ENCODE measurements around the gene GMPR2.

Gene GMPR2

DNA sequence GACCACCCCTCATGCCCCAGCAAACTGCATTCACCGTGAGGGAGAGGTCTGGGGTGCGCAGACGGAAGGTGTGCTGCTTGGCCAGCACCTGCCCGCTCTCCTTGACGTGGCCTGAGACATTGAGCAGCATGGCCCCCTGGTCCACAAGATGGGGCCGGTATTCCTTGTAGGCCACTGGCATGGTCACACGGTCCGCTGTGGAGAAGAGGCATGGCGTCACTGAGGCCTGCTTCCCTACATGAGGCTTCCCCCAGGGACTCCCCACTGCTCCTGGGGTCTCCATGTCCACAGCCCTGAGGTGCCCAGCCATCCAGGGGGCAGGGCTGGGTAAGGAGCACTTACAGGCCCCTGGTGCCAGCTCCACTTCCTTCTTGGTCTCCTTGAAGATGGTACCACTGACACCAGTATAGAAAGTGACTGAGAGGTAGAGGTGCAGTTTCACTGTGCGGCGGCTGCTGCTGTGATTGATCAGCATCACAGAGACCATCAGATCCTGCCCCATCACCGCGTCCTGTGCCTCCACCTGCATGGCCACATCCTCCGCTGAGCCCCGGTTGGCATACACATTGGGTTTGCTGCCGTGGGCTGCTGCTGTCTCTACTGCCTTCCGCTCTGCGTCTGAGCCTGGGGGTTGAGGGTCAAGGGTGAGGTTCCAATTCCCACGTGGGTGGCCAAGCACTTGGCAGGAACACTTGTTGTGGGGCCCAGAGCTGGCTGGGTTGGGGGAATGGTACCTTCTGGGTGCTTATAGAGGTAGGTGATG, 22.1 kb downstream of the GMPR2 start:
- no CpG with 5 or more reads among the region's 19 CpGs for WGBS (ENCODE audit: insufficient coverage, insufficient read length)
- H3K4me3 ChIP-seq (ENCODE audit: low read length): no peak overlapping the region
- H3K27me3 ChIP-seq (ENCODE audit: control insufficient read depth, insufficient read depth, low read length): no peaks in the 10 kb centered on the region
- no peaks in the 10 kb centered on the region for H3K9me3 ChIP-seq (ENCODE audit: control insufficient read depth, insufficient read depth, low read length)
- DNase-seq (ENCODE audit: low read depth, low spot score): no peak
- no peaks in the 10 kb centered on the region for H3K36me3 ChIP-seq (ENCODE audit: control insufficient read depth, insufficient read depth, low read length)
- H3K4me1 ChIP-seq (ENCODE audit: control insufficient read depth, insufficient read depth, low read length): no peaks in the 10 kb centered on the region
- H3K27ac ChIP-seq (ENCODE audit: low read length): no peak overlapping the region

DNA sequence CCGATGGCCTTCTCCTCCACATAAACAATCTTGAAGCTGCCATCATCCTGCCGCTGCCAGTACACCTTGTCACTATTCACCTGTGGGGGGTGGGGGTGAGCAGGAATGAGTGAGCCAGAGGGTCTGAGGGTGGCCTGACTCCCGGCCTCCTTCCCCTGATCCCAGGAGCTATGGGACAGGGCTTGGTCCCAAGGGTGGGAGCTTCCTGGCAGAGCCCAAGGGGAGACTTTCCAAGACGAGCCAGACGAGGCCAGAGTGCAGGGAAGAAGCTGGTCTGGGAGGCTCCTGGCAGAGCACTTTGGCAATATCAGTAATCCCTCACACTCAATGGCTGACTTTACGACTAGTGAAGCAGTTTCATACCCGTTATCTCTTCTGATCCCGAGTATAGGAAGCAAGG, 22.7 kb downstream of the GMPR2 start:
- no CpG with 5 or more reads among the region's 8 CpGs for whole genome bisulfite sequencing (ENCODE audit: insufficient coverage, insufficient read length)
- no peak overlapping the region for H3K27ac ChIP-seq (ENCODE audit: low read length)

DNA sequence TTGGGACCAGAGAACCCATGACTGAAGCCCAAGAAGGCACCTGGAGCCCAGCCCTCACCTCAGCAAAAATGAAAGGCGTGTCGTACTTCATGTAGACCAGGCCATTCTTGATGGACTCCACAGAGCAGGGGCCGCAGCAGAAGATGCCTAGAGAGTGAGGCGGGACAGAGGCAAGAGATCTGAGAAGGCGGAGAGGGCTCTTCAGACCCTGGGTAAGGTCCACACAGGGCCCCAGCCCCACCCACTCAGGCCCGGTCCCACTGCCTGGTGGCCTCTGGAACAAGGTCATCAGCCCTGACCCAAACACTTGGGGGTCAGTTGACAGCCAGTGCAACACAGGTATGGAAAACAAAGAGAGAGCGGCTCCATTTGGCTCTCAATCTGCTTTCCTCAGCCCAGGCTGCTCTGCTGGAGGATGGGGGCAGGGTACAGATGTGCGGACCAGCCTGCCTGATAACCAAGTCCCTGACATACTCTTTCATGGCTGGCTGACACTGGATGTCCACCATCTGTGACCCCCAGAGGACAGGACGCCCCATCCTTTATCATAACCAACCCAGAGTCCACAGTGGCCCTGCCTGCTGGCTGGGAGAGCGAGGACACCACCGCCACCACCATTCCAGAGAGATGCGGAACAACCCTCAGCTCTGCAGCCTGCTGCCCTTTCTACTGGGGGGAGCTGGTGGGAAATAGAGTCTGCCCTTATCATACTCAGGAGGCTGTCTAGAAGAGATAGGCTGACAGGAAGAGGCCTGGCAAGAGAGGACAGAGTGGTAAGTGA, 23.4 kb downstream of the GMPR2 start:
- Histone ChIP-seq H3K4me3 (ENCODE audit: low read length) (no peak overlapping the region), H3K36me3 (ENCODE audit: control insufficient read depth, insufficient read depth, low read length) (no peaks in the 10 kb centered on the region), H3K9me3 (ENCODE audit: control insufficient read depth, insufficient read depth, low read length) (no peaks in the 10 kb centered on the region), H3K27me3 (ENCODE audit: control insufficient read depth, insufficient read depth, low read length) (no peaks in the 10 kb centered on the region), H3K4me1 (ENCODE audit: control insufficient read depth, insufficient read depth, low read length) (no peaks in the 10 kb centered on the region), H3K27ac (ENCODE audit: low read length) (no peak overlapping the region)
- no peak for DNase-seq (ENCODE audit: low read depth, low spot score)
- no CpG with 5 or more reads among the region's 12 CpGs for WGBS (ENCODE audit: insufficient coverage, insufficient read length)

More for the DNA sequence above, 22.7 kb downstream of the GMPR2 start:
- DNase-seq (ENCODE audit: low read depth, low spot score): no peak
- no peaks in the 10 kb centered on the region for H3K4me1 ChIP-seq (ENCODE audit: control insufficient read depth, insufficient read depth, low read length)
- H3K9me3 ChIP-seq (ENCODE audit: control insufficient read depth, insufficient read depth, low read length): no peaks in the 10 kb centered on the region
- no peaks in the 10 kb centered on the region for H3K27me3 ChIP-seq (ENCODE audit: control insufficient read depth, insufficient read depth, low read length)
- no peaks in the 10 kb centered on the region for H3K36me3 ChIP-seq (ENCODE audit: control insufficient read depth, insufficient read depth, low read length)
- H3K4me3 ChIP-seq (ENCODE audit: low read length): no peak overlapping the region

DNA sequence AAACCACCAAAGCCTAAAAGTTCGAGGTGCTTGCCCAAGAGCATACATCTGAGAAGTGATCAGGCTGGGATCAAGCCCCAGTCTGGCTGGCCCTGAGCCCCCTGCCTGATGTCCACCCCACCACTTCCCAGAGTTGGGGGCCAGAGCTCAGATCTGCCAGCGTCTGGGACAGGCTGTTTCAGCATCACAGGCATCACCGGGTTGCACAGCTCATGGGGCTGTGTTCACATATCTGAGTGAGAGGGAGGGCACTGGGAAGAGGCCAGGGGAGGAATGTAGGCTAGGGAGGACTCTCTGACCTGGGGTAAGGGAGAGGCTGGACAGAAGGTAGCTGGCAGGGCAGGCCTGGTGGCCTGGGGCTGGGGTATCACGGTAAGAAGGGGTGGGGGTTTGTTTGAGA, 24.2 kb downstream of the GMPR2 start:
- no peaks in the 10 kb centered on the region for H3K27me3 ChIP-seq (ENCODE audit: control insufficient read depth, insufficient read depth, low read length)
- no peaks in the 10 kb centered on the region for H3K4me1 ChIP-seq (ENCODE audit: control insufficient read depth, insufficient read depth, low read length)
- H3K4me3 ChIP-seq (ENCODE audit: low read length): no peak overlapping the region
- no peaks in the 10 kb centered on the region for H3K36me3 ChIP-seq (ENCODE audit: control insufficient read depth, insufficient read depth, low read length)
- DNase-seq (ENCODE audit: low read depth, low spot score): no peak
- no peak overlapping the region for H3K27ac ChIP-seq (ENCODE audit: low read length)
- WGBS (ENCODE audit: insufficient coverage, insufficient read length): no CpG with 5 or more reads among the region's 4 CpGs
- H3K9me3 ChIP-seq (ENCODE audit: control insufficient read depth, insufficient read depth, low read length): no peaks in the 10 kb centered on the region

DNA sequence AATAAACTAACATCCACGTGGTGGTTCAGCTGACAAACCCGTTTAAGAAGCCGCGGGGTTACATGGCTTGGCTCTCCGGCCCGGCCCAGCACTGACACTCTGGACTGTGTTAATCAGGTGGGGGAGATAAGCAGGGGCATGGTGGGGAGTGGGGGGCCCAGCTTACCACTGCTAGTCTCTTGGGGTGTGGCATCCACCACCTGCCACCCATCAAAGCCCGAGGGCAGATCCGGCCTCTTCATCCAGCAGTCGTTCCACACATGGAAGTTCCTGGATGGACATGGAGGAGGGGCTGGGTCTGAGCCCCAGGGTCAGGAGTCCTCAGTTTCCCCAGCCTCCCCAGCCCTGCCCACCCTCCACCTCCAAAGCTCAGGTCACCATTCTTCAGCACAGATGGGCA, 25.4 kb downstream of the GMPR2 start:
- H3K36me3 ChIP-seq (ENCODE audit: control insufficient read depth, insufficient read depth, low read length): no peaks in the 10 kb centered on the region
- H3K27me3 ChIP-seq (ENCODE audit: control insufficient read depth, insufficient read depth, low read length): no peaks in the 10 kb centered on the region
- H3K4me1 ChIP-seq (ENCODE audit: control insufficient read depth, insufficient read depth, low read length): no peaks in the 10 kb centered on the region
- WGBS (ENCODE audit: insufficient coverage, insufficient read length): no CpG with 5 or more reads among the region's 9 CpGs
- no peaks in the 10 kb centered on the region for H3K9me3 ChIP-seq (ENCODE audit: control insufficient read depth, insufficient read depth, low read length)
- H3K4me3 ChIP-seq (ENCODE audit: low read length): no peak overlapping the region
- H3K27ac ChIP-seq (ENCODE audit: low read length): no peak overlapping the region
- no peak for DNase-seq (ENCODE audit: low read depth, low spot score)

DNA sequence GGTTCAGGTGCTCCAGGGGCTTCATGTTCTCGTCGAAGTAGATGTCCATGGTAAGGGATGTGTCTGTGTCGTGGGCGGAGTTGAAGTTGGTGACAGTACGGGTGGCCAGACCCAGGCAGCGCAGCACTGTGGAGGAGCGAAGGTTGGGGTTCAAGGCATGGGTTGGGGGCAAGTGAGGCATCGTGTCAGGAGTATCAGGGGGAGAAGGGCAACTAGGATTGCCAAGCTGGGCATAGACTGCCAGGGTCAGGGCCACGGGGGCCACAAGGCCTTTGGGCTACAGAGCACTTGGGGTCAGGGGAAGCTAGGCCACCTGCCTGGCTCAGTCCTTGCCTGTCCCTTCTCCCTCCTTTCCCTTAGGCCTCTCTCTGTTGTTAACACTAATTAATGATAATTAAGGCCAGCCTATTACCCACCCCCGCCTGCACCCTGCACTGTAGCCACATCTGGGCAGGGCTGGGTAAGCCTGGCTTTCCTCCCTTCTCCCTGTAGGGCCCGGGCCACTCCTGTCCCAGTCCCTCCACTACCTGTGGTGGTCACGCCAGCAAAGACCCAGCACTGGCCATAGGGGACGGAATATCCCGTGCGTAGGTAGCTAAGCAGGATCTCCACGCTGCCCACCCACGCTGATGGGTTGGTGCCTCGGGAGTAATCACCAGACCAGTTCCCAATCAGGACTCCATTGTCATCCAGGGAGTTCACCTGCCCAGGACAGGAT, 26.0 kb downstream of the GMPR2 start:
- DNase-seq (ENCODE audit: low read depth, low spot score): no peak
- no peak overlapping the region for H3K4me3 ChIP-seq (ENCODE audit: low read length)
- no peaks in the 10 kb centered on the region for H3K27me3 ChIP-seq (ENCODE audit: control insufficient read depth, insufficient read depth, low read length)
- no peaks in the 10 kb centered on the region for H3K9me3 ChIP-seq (ENCODE audit: control insufficient read depth, insufficient read depth, low read length)
- WGBS (ENCODE audit: insufficient coverage, insufficient read length): no CpG with 5 or more reads among the region's 18 CpGs
- H3K36me3 ChIP-seq (ENCODE audit: control insufficient read depth, insufficient read depth, low read length): no peaks in the 10 kb centered on the region
- no peaks in the 10 kb centered on the region for H3K4me1 ChIP-seq (ENCODE audit: control insufficient read depth, insufficient read depth, low read length)
- H3K27ac ChIP-seq (ENCODE audit: low read length): no peak overlapping the region

DNA sequence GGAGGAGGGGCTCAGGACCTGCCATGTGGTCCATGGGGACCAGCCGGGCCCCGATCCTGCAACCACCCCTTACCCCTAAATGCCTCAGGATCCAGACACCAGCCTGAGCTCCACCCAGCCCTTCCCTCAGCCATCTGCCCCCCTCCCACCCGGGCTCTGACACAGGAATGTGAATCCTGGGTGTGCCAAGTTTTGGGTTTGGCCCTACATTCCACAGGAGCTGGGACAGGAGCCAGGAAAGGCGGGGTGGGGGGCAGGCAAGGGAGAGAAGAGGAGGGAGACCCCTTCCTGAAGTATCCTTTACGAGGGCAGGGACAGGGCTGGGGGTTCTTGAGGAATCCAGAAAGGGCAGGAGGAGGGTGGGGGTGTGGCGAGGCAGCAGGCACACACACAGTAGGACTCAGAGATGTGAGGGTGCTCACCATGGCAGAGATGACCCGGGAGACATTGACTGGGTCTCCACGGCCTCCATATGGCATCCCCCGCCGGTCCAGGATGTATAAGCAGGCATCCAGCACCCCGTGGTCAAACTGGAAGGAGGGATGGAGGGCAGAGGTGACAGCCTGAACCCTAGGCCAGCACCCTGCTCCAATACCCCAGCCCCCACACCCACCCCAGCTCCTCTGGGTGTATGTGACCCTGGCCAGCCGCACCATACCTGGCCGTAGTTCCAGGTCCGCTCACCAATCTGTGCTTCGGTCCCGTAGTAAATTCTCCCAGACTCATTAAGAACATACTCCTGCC, 26.7 kb downstream of the GMPR2 start:
- Histone ChIP-seq H3K27me3 (ENCODE audit: control insufficient read depth, insufficient read depth, low read length) (no peaks in the 10 kb centered on the region), H3K27ac (ENCODE audit: low read length) (no peak overlapping the region), H3K4me3 (ENCODE audit: low read length) (no peak overlapping the region), H3K9me3 (ENCODE audit: control insufficient read depth, insufficient read depth, low read length) (no peaks in the 10 kb centered on the region), H3K4me1 (ENCODE audit: control insufficient read depth, insufficient read depth, low read length) (no peaks in the 10 kb centered on the region), H3K36me3 (ENCODE audit: control insufficient read depth, insufficient read depth, low read length) (no peaks in the 10 kb centered on the region)
- WGBS (ENCODE audit: insufficient coverage, insufficient read length): no CpG with 5 or more reads among the region's 16 CpGs
- no peak for DNase-seq (ENCODE audit: low read depth, low spot score)

DNA sequence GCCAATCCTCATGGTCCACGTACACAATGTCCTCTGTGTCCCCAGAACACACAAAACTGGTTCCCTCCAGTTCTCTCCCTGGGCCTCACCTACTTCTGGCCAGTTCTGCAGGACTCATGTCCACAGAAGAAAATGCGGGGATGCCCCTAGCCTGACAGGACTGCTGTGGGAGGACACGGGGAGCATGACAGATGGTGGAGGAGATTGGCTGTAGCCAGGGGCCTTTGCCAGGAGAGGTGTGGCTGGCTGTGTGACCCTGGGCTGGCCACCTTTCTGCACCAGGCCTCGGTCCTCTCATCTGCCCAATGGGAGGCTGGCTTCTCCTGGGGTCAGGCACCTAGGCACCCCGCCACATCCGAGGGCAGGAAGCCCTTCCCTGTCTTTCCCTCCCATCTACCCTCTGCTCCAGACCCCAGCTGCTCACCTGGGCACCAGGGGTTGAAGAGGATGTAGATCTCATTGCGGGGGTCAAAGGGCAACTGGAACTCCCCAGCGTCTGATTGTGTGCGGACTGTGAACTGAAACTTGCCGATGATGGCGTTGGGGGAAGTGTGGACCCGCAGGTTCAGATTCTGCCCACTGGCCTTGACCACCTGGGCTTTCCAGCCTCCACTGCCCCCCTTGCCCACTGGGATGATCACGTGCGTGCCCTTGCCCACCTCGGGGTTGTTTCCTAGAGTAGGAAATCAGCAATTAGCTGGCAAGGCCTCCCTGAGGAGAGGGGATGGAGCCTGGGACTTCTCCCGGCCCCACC, 27.5 kb downstream of the GMPR2 start:
- Histone ChIP-seq H3K4me1 (ENCODE audit: control insufficient read depth, insufficient read depth, low read length) (no peaks in the 10 kb centered on the region), H3K36me3 (ENCODE audit: control insufficient read depth, insufficient read depth, low read length) (no peaks in the 10 kb centered on the region), H3K27me3 (ENCODE audit: control insufficient read depth, insufficient read depth, low read length) (no peaks in the 10 kb centered on the region), H3K4me3 (ENCODE audit: low read length) (no peak overlapping the region), H3K9me3 (ENCODE audit: control insufficient read depth, insufficient read depth, low read length) (no peaks in the 10 kb centered on the region), H3K27ac (ENCODE audit: low read length) (no peak overlapping the region)
- no CpG with 5 or more reads among the region's 16 CpGs for WGBS (ENCODE audit: insufficient coverage, insufficient read length)
- no peak for DNase-seq (ENCODE audit: low read depth, low spot score)

DNA sequence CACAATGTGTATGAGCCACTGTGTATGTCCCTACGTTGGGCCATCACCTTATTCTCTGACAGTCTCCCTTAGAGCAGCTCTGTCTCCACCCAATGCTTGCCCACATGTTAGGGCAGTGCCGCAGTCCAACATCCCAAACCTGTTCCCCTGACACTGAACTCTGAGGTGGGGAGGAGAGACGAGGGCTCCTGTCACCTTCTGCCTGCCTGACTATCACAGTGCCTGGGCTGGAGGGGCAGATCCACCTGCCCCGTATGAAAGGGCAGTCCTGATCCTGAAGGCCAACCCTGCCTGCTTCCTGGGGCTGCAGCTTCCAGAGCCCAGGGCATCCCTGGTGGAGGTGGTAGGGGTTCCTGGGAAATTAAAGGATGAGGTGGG, 28.0 kb downstream of the GMPR2 start:
- Histone ChIP-seq H3K27ac (ENCODE audit: low read length) (no peak overlapping the region), H3K4me3 (ENCODE audit: low read length) (no peak overlapping the region), H3K9me3 (ENCODE audit: control insufficient read depth, insufficient read depth, low read length) (no peaks in the 10 kb centered on the region), H3K36me3 (ENCODE audit: control insufficient read depth, insufficient read depth, low read length) (no peaks in the 10 kb centered on the region), H3K27me3 (ENCODE audit: control insufficient read depth, insufficient read depth, low read length) (no peaks in the 10 kb centered on the region), H3K4me1 (ENCODE audit: control insufficient read depth, insufficient read depth, low read length) (no peaks in the 10 kb centered on the region)
- DNase-seq (ENCODE audit: low read depth, low spot score): no peak
- WGBS (ENCODE audit: insufficient coverage, insufficient read length): no CpG with 5 or more reads among the region's 4 CpGs
